GM23338 (cell line): ENCODE measurements around the gene DVL1. TPM values are rescaled to one million over a fixed set of nuclear protein-coding genes. Genes with fewer than 3 reads are reported as not detected.

Source experiments
- ATAC-seq: fragments of 200-7000 bp; cut with Tn5 transposase; 3 replicates; pipeline ENCODE4 v1.9.1; 2020
- DNase-seq: peaks from one replicate; pipeline ENCODE4 v3.0.0-alpha.2; 2015; ENCODE audit warnings: low spot score
- H2AFZ ChIP-seq: fragments of 200-600 bp; sonication (generic); 2 replicates; pipeline ENCODE4 v1.8.0; 2016; ENCODE audit warnings: antibody characterized with exemption, mild to moderate bottlenecking, moderate library complexity
- H3F3A ChIP-seq: fragments of 200-600 bp; sonication (generic); replicated peaks from 2 replicates; pipeline ENCODE4 v1.8.0; 2017; ENCODE audit warnings: antibody characterized with exemption, mixed run types, low read depth
- H3K27ac ChIP-seq: fragments of 200-600 bp; sonication (generic); 2 replicates; pipeline ENCODE4 v1.6.1; 2016; ENCODE audit warnings: low read depth
- H3K27me3 ChIP-seq: fragments of 200-600 bp; sonication (generic); 2 replicates; pipeline ENCODE4 v1.8.0; 2016; ENCODE audit warnings: mild to moderate bottlenecking, mixed run types, moderate library complexity; ENCODE audit not compliant: insufficient read depth
- H3K36me3 ChIP-seq: fragments of 200-600 bp; sonication (generic); 2 replicates; pipeline ENCODE4 v1.8.0; 2016; ENCODE audit warnings: mild to moderate bottlenecking; ENCODE audit not compliant: insufficient read depth
- H3K4me1 ChIP-seq: fragments of 200-600 bp; sonication (generic); 2 replicates; pipeline ENCODE4 v1.8.0; 2016; ENCODE audit warnings: mild to moderate bottlenecking, moderate library complexity; ENCODE audit not compliant: insufficient read depth
- H3K4me2 ChIP-seq: fragments of 200-600 bp; sonication (generic); 2 replicates; pipeline ENCODE4 v1.7.1; 2017; ENCODE audit warnings: mixed run types
- H3K4me3 ChIP-seq: fragments of 200-600 bp; sonication (generic); 2 replicates; pipeline ENCODE4 v1.6.1; 2016; ENCODE audit warnings: mixed run types
- H3K79me2 ChIP-seq: fragments of 200-600 bp; sonication (generic); replicated peaks from 2 replicates; pipeline ENCODE4 v1.8.0; 2017; ENCODE audit warnings: mild to moderate bottlenecking; ENCODE audit not compliant: insufficient read depth
- H3K9me2 ChIP-seq: fragments of 200-600 bp; sonication (generic); 2 replicates; pipeline ENCODE4 v1.8.0; 2017; ENCODE audit not compliant: insufficient read depth
- H4K20me1 ChIP-seq: fragments of 200-600 bp; sonication (generic); replicated peaks from 2 replicates; pipeline ENCODE4 v1.8.0; 2017; ENCODE audit warnings: mild to moderate bottlenecking; ENCODE audit not compliant: insufficient read depth
- H3K27ac Mint-ChIP-seq: 2 replicates; pipeline ENCODE4 v1.8.0; 2020; ENCODE audit warnings: inconsistent platforms, mild to moderate bottlenecking, moderate library complexity, mixed read lengths
- H3K27me3 Mint-ChIP-seq: 3 replicates; pipeline ENCODE4 v1.8.0; 2022; ENCODE audit warnings: low read depth, mild to moderate bottlenecking, moderate library complexity, mixed read lengths, inconsistent platforms; ENCODE audit not compliant: insufficient read depth, poor library complexity
- H3K36me3 Mint-ChIP-seq: 3 replicates; pipeline ENCODE4 v1.8.0; 2021; ENCODE audit warnings: low read depth, mild to moderate bottlenecking, inconsistent platforms, moderate library complexity, mixed read lengths
- H3K4me1 Mint-ChIP-seq: 3 replicates; pipeline ENCODE4 v1.8.0; 2020; ENCODE audit warnings: mild to moderate bottlenecking, inconsistent platforms, mixed read lengths
- H3K4me3 Mint-ChIP-seq: 3 replicates; pipeline ENCODE4 v1.8.0; 2021; ENCODE audit warnings: moderate library complexity, mild to moderate bottlenecking, inconsistent platforms, mixed read lengths
- H3K9me3 Mint-ChIP-seq: 3 replicates; pipeline ENCODE4 v1.8.0; 2020; ENCODE audit warnings: moderate library complexity, mild to moderate bottlenecking, inconsistent platforms, mixed read lengths
- EZH2phosphoT487 ChIP-seq: fragments of 200-600 bp; sonication (generic); IDR thresholded peaks from one replicate; pipeline ENCODE4 v1.8.1; 2018; ENCODE audit warnings: antibody characterized with exemption; ENCODE audit not compliant: unreplicated experiment
- NANOG ChIP-seq: IDR thresholded peaks from 2 replicates; pipeline ENCODE4 v1.6.1; 2016; ENCODE audit warnings: antibody characterized with exemption, borderline replicate concordance
- POLR2AphosphoS5 ChIP-seq: IDR thresholded peaks from 2 replicates; pipeline ENCODE4 v1.6.1; 2016; ENCODE audit warnings: antibody characterized with exemption, low read depth
- STAT1 ChIP-seq: IDR thresholded peaks from one replicate; pipeline ENCODE4 v1.6.1; 2016; ENCODE audit warnings: antibody characterized with exemption; ENCODE audit not compliant: unreplicated experiment
- ZNF462 ChIP-seq: fragments of 250-450 bp; sonication (Bioruptor Pico); IDR thresholded peaks from 2 replicates; pipeline ENCODE4 v1.5.0; 2020; ENCODE audit warnings: mild to moderate bottlenecking, moderate library complexity
- polyA plus RNA-seq: library from polyadenylated mRNA; unstranded; fragments of >200 nt; fragmentation: Nextera tagmentation; extraction: Ambion mirVana; gene quantifications from 2 replicates; pipeline ENCODE4 v1.2.1, GENCODE V29; 2016
- total RNA-seq: library from RNA; depleted of rRNA; stranded (reverse); fragments of >200 nt; shearing (Covaris generic); gene quantifications from 2 replicates; pipeline ENCODE4 v1.2.3, GENCODE V29; 2014

The DVL1 gene
- total and polyA plus RNA-seq, 2 experiments from 2014 or later = 13.5 to 69.7 TPM

DNA sequence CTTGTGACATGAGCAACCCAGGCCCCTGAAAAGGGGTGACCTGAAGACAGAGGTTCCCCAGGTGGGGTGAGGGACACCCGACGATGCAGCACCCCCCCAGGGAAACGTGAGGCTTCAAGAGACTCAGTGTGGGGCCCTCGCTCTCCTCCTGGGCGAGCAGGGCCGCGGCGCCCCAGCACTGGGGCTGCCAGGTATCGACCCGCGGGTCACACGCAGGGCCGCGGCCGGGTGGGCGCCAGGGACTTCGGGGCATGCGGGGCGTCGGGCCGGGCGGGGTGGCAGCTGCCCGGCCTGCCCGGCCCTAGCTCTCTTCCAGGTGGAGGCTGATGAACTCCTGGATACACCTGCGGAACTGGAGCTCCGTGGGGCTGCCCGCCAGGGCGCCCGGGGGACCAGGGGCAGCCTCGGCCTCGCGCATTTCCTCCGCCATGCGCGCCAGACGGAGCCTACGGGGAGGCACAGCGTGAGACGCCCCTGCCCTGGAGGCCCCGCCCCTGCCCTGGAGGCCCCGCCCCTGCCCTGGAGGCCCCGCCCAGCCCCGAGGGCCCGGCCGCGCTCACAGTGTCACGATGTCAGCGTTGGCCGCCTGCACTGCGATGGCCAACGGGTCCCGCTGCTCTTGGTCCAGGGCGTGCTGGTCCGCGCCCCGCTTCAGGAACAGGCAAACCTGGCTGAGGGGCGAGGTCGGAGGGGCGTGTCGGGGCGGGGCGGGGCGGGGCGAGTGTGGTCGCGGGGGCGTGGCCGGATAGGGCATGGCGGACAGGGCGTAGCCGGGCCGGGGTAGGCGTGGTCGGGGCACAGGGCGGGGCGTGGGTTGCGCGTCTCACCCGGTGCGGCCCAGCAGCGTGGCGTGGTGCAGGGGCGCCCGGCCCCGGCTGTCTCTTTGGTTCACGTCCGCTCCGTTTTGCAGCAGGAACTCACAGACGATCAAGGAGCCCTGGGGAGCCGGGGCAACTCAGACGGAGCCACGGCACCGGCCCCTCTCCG lies 55.7 kb downstream of the DVL1 start:
- Histone ChIP-seq H3F3A (0 out of 2 replicates have a peak, but pooled peaks cover 9% of the 10 kb centered on the region), H3K9me2 (no peaks in the 10 kb centered on the region), H3K79me2 (no peaks in the 10 kb centered on the region), H3K4me2 (peak overlapping the region; percentile 73; the same call in 1 of the 2 replicates), H2AFZ (peak overlapping the region; percentile 47; the same call in 1 of the 2 replicates), H3K4me3 (peak overlapping the region; percentile 59), H3K27ac (no peak overlapping the region), H3K4me1 (no peaks in the 10 kb centered on the region), H4K20me1 (no peaks in the 10 kb centered on the region), H3K27me3 (no peaks in the 10 kb centered on the region), H3K36me3 (no peaks in the 10 kb centered on the region)
- Mint-ChIP-seq H3K9me3 (peaks cover 3% of the 10 kb centered on the region; the same call in 2 of the 3 replicates), H3K4me1 (peaks cover 4% of the 10 kb centered on the region; the same call in 1 of the 3 replicates), H3K4me3 (no peak overlapping the region), H3K36me3 (no peaks in the 10 kb centered on the region), H3K27me3 (peaks cover 11% of the 10 kb centered on the region), H3K27ac (no peak overlapping the region)
- ATAC-seq (peak; percentile 69), DNase-seq (peak; percentile 83)
- TF ChIP-seq POLR2AphosphoS5 = 0 out of 2 replicates have a peak, but pooled peaks have one; percentile 26
- no peak for TF ChIP-seq ZNF462 (CRISPR knock-in tag)
- no peak for TF ChIP-seq EZH2phosphoT487
- no peak for TF ChIP-seq NANOG
- TF ChIP-seq STAT1 = peak; percentile 65
